ENCODE data around the gene SLC25A2. TPM values are rescaled to one million over a fixed set of nuclear protein-coding genes. Genes with fewer than 3 reads are reported as not detected.

SLC25A2 gene
- total and polyA plus RNA-seq, 2 of the 8 experiments (the other 6 are each of a cell fraction or from before 2014, with no cell fraction given): not detected

DNA sequence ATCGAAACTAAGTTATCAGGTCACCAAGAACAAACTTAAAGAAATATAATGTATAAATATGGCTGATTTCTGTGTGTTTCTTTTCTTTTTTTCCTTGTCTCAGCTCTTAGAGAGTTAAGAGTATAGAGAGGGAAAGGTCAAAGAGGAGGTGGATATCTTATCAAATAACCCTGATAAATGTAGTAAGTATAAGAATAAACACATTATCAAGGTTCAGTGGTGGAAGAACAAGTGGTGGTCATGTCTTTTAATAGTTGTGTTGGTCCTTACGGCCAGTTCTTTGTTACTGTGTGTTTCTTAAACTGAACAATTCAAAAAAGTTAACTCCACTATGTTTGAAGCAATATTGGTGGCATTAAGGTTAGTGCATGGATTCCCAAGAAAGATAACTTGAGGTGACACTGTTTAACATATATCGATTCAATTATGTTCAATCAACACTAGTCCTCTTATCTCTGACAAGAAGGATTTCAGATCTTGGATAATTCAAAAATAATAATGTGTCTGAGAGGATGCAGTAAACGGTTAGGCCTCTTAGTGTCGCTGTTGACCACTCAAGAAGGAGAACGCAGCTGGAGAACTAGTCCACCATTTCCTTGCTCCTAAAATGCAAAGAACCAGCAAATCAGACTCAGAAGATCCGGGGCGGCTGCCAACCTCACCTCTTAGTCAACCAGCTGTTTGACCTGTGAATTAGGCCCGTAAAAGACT is 39.5 kb upstream of the SLC25A2 start, which contains the start of gene PCDHGA3 (continued):
- TF ChIP-seq, protein P1, sequence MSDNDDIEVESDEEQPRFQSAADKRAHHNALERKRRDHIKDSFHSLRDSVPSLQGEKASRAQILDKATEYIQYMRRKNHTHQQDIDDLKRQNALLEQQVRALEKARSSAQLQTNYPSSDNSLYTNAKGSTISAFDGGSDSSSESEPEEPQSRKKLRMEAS (IDR thresholded peaks at IDR 0.05): no peak
- no peak for TF ChIP-seq SP4 (IDR thresholded peaks at IDR 0.05; ENCODE audit: low read length)
- no peak for TF ChIP-seq ZNF274 (IDR thresholded peaks at IDR 0.05; ENCODE audit: borderline replicate concordance, extremely low read depth, low read length)
- no peak for TF ChIP-seq SUZ12 (IDR thresholded peaks at IDR 0.05; ENCODE audit: low read length)
- TF ChIP-seq BACH1 (IDR thresholded peaks at IDR 0.05; ENCODE audit: low read length): no peak
- TF ChIP-seq CBX8 (IDR thresholded peaks at IDR 0.05; ENCODE audit: borderline replicate concordance, low read depth, low read length): no peak
- peak; percentile 54 to 65 for TF ChIP-seq RAD21 (IDR thresholded peaks at IDR 0.05 in 1 of 2, conservative IDR thresholded peaks at IDR 0.05 in 1 of 2; ENCODE audit: low read depth in 2 of 2, low read length in 2 of 2)
- no peak for TF ChIP-seq RBBP5 (IDR thresholded peaks at IDR 0.05; ENCODE audit: borderline replicate concordance, low read depth, low read length)
- TF ChIP-seq KDM1A (IDR thresholded peaks at IDR 0.05; ENCODE audit: borderline replicate concordance, low read length): no peak

Data from H1 (cell line).